Measurements from ENCODE around the gene RBMY1F.
"Not testable (repeated sequence)": the region's sequence is repeated elsewhere in the genome, so short reads cannot be mapped to it uniquely, and the experiment has no call there.

RBMY1F gene

GRCh38 chrY:22182823-22183222 lies at the start of gene RBMY1F:
Gene RBMY1F, minus strand, starts transcription at chrY:22182923. Its CDS starts 1,954 bp downstream, at chrY:22180969.
- not testable (repeated sequence) for DNase-seq

GRCh38 chrY:22151144-22151543 lies 31.6 kb downstream of the RBMY1F start:
- DNase-seq: not testable (repeated sequence)

- DNase-seq: not testable (repeated sequence)
Measured at GRCh38 chrY:22141011-22141695, 41.6 kb downstream of the RBMY1F start.

DNA sequence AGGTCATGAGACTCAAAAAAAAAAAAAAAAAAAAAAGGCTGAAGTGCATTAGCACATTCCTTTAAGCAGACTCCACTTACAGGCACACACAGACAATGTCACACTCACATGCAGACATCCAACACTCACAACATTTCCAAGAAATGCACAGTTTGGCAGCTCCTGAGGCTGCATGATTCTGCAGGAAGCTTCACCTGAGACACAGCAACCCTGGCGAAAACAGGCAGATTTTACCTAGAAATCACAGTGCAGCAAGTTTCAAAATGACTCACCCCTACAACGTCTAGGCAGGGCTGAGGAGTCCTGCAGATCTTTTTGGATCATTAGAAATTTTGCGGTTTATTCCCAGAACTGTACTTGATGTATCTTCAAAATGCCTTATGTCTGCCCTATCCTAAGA lies 48.0 kb downstream of the RBMY1F start:
- not testable (repeated sequence) for DNase-seq

GRCh38 chrY:22130494-22130893 lies 52.2 kb downstream of the RBMY1F start:
- not testable (repeated sequence) for DNase-seq
